SK-N-MC (cell line): ENCODE data around the gene HOXC5.

Source experiments
- EZH2 ChIP-seq: fragments of 200-600 bp; sonication (generic); IDR thresholded peaks from one replicate; pipeline ENCODE4 v1.6.1; 2017; ENCODE audit warnings: antibody characterized with exemption
- POLR2AphosphoS5 ChIP-seq: IDR thresholded peaks from 2 replicates; pipeline ENCODE4 v1.6.1; 2012; ENCODE audit warnings: mild to moderate bottlenecking, low read depth, low read length, borderline replicate concordance

DNA sequence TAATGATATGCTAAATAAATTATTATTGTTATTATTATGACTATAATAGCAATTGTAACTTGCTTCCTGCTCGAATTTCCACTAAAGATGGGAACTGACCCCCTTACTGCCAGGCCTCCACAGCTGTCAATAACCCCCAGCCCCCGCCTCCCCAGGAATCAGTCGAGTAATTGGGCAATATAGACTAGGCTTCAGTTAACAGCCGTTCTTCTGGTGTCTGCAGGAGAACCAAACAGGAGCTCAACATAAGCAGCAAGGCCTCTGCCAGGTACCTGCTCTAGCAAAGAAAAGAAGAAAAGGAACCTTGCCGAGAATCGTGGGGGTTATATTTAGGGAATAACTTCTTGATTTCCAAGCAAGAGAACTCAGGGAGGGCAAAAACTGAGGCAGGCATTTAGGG lies 42.6 kb downstream of the HOXC5 start:
- TF ChIP-seq POLR2AphosphoS5 (no peak), EZH2 (no peak)
